Mesenchymal stem cell (in vitro differentiated cells and primary cell): Measurements from ENCODE around the gene ZMAT5.

Experiments used
- DNase-seq: peaks from one replicate; pipeline ENCODE4 v3.0.0-alpha.2; 2013
- H2AFZ ChIP-seq: one replicate; pipeline ENCODE4 v1.6.1; 2013; ENCODE audit warnings: low read depth, mild to moderate bottlenecking, control low read depth, inconsistent platforms, low read length, moderate library complexity
- H2AK5ac ChIP-seq: 2 replicates; pipeline ENCODE4 v1.6.1; 2013; ENCODE audit warnings: low read length, moderate library complexity, mild to moderate bottlenecking, inconsistent platforms; ENCODE audit not compliant: severe bottlenecking
- H2BK120ac ChIP-seq: one replicate; pipeline ENCODE4 v1.6.1; 2013; ENCODE audit warnings: low read depth, mild to moderate bottlenecking, inconsistent platforms, low read length, moderate library complexity
- H2BK12ac ChIP-seq, 2 experiments: one replicate each; pipeline ENCODE4 v1.6.1; 2013; ENCODE audit warnings: inconsistent platforms in 2 of 2, low read length in 2 of 2, mild to moderate bottlenecking in 2 of 2, moderate library complexity in 2 of 2, control low read depth in 1 of 2
- H2BK15ac ChIP-seq: one replicate; pipeline ENCODE4 v1.6.1; 2013; ENCODE audit warnings: mild to moderate bottlenecking, low read depth, inconsistent platforms; ENCODE audit not compliant: poor library complexity, severe bottlenecking
- H2BK5ac ChIP-seq: 2 replicates; pipeline ENCODE4 v1.6.1; 2013; ENCODE audit warnings: low read depth, mild to moderate bottlenecking, low read length, control low read depth, inconsistent platforms; ENCODE audit not compliant: poor library complexity, severe bottlenecking
- H3K14ac ChIP-seq, 2 experiments: one replicate each; pipeline ENCODE4 v1.6.1; 2013; ENCODE audit warnings: inconsistent platforms in 2 of 2, low read length in 2 of 2, control low read depth in 1 of 2, mild to moderate bottlenecking in 1 of 2, moderate library complexity in 1 of 2
- H3K18ac ChIP-seq, 2 experiments: one replicate each; pipeline ENCODE4 v1.6.1; 2013; ENCODE audit warnings: inconsistent platforms in 2 of 2, low read length in 2 of 2, control low read depth in 1 of 2, low read depth in 1 of 2, mild to moderate bottlenecking in 1 of 2
- H3K23ac ChIP-seq, 2 experiments: one replicate each; pipeline ENCODE4 v1.6.1; 2013; ENCODE audit warnings: inconsistent platforms in 2 of 2, low read length in 2 of 2, mild to moderate bottlenecking in 2 of 2, moderate library complexity in 2 of 2, control low read depth in 1 of 2
- H3K27ac ChIP-seq: 2 replicates; pipeline ENCODE4 v1.5.1; 2013; ENCODE audit warnings: mild to moderate bottlenecking, moderate library complexity, low read length, control low read depth, inconsistent platforms; ENCODE audit not compliant: poor library complexity, severe bottlenecking
- H3K27me3 ChIP-seq, 2 experiments: 2 replicates each; pipeline versions ENCODE4 v1.6.1 to v1.7.0; 2013; ENCODE audit warnings: low read length in 2 of 2, mild to moderate bottlenecking in 2 of 2, moderate library complexity in 2 of 2, control low read depth in 1 of 2, inconsistent platforms in 1 of 2; ENCODE audit not compliant: control insufficient read depth in 1 of 2, insufficient read depth in 1 of 2
- H3K36me3 ChIP-seq, 2 experiments: 2 replicates each; pipeline versions ENCODE4 v1.6.1 to v1.7.0; 2013; ENCODE audit warnings: low read length in 2 of 2, control low read depth in 1 of 2, inconsistent platforms in 1 of 2, low read depth in 1 of 2, mild to moderate bottlenecking in 1 of 2; ENCODE audit not compliant: insufficient read depth in 2 of 2, control insufficient read depth in 1 of 2
- H3K4ac ChIP-seq, 2 experiments: one replicate each; pipeline ENCODE4 v1.6.1; 2013; ENCODE audit warnings: inconsistent platforms in 2 of 2, low read length in 2 of 2, mild to moderate bottlenecking in 2 of 2, moderate library complexity in 2 of 2, control low read depth in 1 of 2, low read depth in 1 of 2
- H3K4me1 ChIP-seq: 2 replicates; pipeline ENCODE4 v1.6.1; 2013; ENCODE audit warnings: low read depth, low read length, control low read depth; ENCODE audit not compliant: control insufficient read depth, insufficient read depth
- H3K4me2 ChIP-seq: 2 replicates; pipeline ENCODE4 v1.6.1; 2013; ENCODE audit warnings: low read length, mild to moderate bottlenecking, inconsistent platforms; ENCODE audit not compliant: poor library complexity, severe bottlenecking
- H3K4me3 ChIP-seq, 2 experiments: 2 replicates each; pipeline versions ENCODE4 v1.5.1 to v1.7.0; 2013; ENCODE audit warnings: low read length in 2 of 2, mild to moderate bottlenecking in 2 of 2, control low read depth in 1 of 2, low read depth in 1 of 2; ENCODE audit not compliant: insufficient read depth in 1 of 2
- H3K79me1 ChIP-seq: replicated peaks from 2 replicates; pipeline ENCODE4 v1.6.1; 2013; ENCODE audit warnings: mild to moderate bottlenecking, control low read depth, low read length, inconsistent platforms; ENCODE audit not compliant: poor library complexity, severe bottlenecking
- H3K9ac ChIP-seq: 2 replicates; pipeline ENCODE4 v1.7.0; 2013; ENCODE audit warnings: mild to moderate bottlenecking, low read length, moderate library complexity
- H3K9me3 ChIP-seq: 2 replicates; pipeline ENCODE4 v1.7.0; 2013; ENCODE audit warnings: mild to moderate bottlenecking, low read length; ENCODE audit not compliant: control insufficient read depth
- H4K8ac ChIP-seq: one replicate; pipeline ENCODE4 v1.6.1; 2013; ENCODE audit warnings: inconsistent platforms, mild to moderate bottlenecking, low read length, moderate library complexity
- H4K91ac ChIP-seq: one replicate; pipeline ENCODE4 v1.6.1; 2013; ENCODE audit warnings: mild to moderate bottlenecking, low read length, inconsistent platforms
- whole genome bisulfite sequencing: methylation state at CpG from one replicate; pipeline ENCODE4 v1.1.7; 2013; ENCODE audit warnings: mixed read lengths; 5-methylcytosine and 5-hydroxymethylcytosine counted together

ZMAT5 gene

GRCh38 chr22:29722587-29722986, 44.2 kb downstream of the ZMAT5 start:
- Histone ChIP-seq H4K91ac (no peak overlapping the region), H3K79me1 (no peaks in the 10 kb centered on the region), H2AK5ac (no peak overlapping the region), H2BK120ac (no peak overlapping the region), H3K9me3 (no peaks in the 10 kb centered on the region), H3K18ac (no peak overlapping the region), H3K4me1 (peaks cover 22% of the 10 kb centered on the region), H2BK5ac (no peak overlapping the region), H3K4ac (no peak overlapping the region), H3K4me2 (no peak overlapping the region), H3K4me3 (no peak overlapping the region), H3K27ac (no peak overlapping the region), H4K8ac (no peak overlapping the region), H3K27me3 (peaks cover 77 to 86% of the 10 kb centered on the region in 2 experiments), H2AFZ (no peak overlapping the region), H3K9ac (no peak overlapping the region), H2BK15ac (no peak overlapping the region), H3K14ac (no peak overlapping the region), H3K23ac (no peak overlapping the region), H3K36me3 (no peaks in the 10 kb centered on the region), H2BK12ac (no peak overlapping the region)
- WGBS: 82% methylated on average over 16 of the region's 16 CpGs
- no peak for DNase-seq

DNA sequence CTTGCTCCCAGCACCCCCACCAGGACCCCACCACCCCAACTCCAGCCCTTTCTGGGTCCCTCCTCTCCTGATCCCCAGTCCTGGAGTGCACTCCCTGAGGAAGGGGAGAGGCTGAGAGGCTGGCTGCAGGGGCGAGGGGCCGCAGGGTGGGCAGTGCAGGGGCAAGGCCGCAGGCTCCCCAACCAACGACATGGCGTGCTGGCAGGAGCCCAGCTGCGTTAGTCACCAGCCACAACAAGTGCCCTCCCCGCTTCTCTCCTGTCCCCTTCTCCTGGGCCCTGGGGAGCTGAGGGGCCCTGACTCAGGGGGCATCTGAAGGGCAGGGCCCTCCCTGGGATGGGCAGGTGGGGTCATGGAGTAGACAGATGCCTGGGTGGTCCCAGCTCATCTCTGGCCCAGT, 44.7 kb downstream of the ZMAT5 start:
- Histone ChIP-seq H4K8ac (no peak overlapping the region), H2AK5ac (no peak overlapping the region), H3K4me2 (no peak overlapping the region), H3K9me3 (no peaks in the 10 kb centered on the region), H3K79me1 (no peaks in the 10 kb centered on the region), H3K18ac (no peak overlapping the region), H3K14ac (no peak overlapping the region), H3K27ac (no peak overlapping the region), H3K36me3 (no peaks in the 10 kb centered on the region), H3K23ac (no peak overlapping the region), H3K4me3 (no peak overlapping the region), H3K27me3 (peaks cover 77 to 90% of the 10 kb centered on the region in 2 experiments), H3K4ac (no peak overlapping the region), H2BK120ac (no peak overlapping the region), H2AFZ (no peak overlapping the region), H2BK12ac (no peak overlapping the region), H3K4me1 (peaks cover 22% of the 10 kb centered on the region), H2BK5ac (no peak overlapping the region), H3K9ac (no peak overlapping the region), H2BK15ac (no peak overlapping the region), H4K91ac (no peak overlapping the region)
- DNase-seq: no peak
- 73% methylated on average over 7 of the region's 7 CpGs for WGBS

DNA sequence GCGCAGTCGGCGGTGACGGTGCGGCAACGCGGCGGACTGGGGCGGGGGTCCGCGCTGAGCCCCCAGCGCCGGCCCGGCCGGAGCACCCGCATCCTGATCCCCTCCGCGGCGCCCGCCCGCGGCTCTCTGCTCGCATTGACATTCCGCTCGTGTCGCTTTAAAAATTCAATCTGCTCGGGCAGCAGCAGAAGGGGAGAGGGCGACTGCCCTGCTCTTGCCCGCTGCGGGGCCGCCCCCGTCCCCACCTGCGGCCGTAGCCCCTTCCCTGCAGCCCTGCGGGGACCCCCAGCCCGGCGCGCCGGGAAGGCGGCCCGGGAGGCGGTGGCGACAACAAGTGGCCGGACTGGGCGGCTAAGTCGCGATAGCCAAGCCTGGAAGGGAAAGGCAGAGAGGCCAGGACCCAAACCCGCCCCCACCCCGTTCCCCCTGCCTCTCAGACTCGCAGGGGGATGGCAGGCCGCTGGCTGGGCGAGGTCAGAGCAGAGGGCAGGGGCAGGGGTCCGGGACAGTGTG, 45.9 kb downstream of the ZMAT5 start:
- no peak overlapping the region for H4K91ac ChIP-seq
- H3K27ac ChIP-seq: no peak overlapping the region
- peaks cover 71 to 92% of the 10 kb centered on the region in 2 experiments for H3K27me3 ChIP-seq
- no peaks in the 10 kb centered on the region for H3K79me1 ChIP-seq
- 9% methylated on average over 20 of the region's 53 CpGs for WGBS
- DNase-seq: no peak
- H3K9ac ChIP-seq: no peak overlapping the region
- H3K9me3 ChIP-seq: no peaks in the 10 kb centered on the region
- no peak overlapping the region for H3K18ac ChIP-seq
- no peak overlapping the region for H3K4ac ChIP-seq
- H2BK120ac ChIP-seq: no peak overlapping the region
- H3K36me3 ChIP-seq: no peaks in the 10 kb centered on the region
- H2BK15ac ChIP-seq: no peak overlapping the region
- H2BK12ac ChIP-seq: no peak overlapping the region
- no peak overlapping the region for H2AFZ ChIP-seq
- no peak overlapping the region for H3K14ac ChIP-seq
- no peak overlapping the region for H2AK5ac ChIP-seq
- H3K4me2 ChIP-seq: peak overlapping the region; percentile 56
- no peak overlapping the region for H4K8ac ChIP-seq
- H3K23ac ChIP-seq: peak overlapping the region in 1 of 2 experiments; percentile 72
- peak overlapping the region in 1 of 2 experiments; percentile 15 for H3K4me3 ChIP-seq
- peaks cover 18% of the 10 kb centered on the region for H3K4me1 ChIP-seq
- H2BK5ac ChIP-seq: no peak overlapping the region

DNA sequence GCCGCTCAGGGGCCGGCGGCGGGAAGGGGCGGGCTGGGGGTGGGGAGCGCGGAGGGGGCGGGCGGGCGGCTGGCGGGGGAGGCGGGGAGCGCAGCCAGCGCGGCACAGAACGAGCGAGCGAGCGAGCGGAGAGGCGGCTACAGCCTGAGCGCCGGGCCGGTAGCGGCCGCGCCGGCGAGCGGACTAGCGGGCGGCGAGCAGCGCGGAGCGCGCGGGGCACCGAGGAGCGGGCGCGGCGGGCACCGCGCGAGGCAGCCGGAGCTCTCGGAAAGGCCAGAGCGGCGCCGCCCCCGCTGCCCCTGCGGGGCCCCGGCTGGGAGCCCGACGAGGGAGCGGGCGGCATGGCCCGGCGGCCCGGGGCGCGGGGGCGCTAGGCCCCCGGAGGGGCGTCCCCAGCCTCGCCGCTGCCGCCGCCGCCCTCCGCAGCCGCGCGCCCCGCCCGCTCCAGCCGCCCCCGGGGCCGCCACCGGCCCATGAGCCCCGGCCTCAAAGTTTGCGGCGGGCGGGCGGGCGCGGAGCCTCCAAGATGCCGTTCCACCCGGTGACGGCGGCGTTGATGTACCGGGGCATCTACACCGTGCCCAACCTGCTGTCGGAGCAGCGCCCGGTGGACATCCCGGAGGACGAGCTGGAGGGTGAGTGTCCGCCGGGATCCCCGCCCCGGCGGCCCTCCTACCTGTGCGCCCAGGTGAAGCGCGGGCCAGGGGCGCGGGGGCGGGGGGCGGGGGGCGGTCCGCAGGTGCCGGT, 46.7 kb downstream of the ZMAT5 start, which contains the start of gene CABP7:
Gene CABP7, plus strand, starts transcription at position 105 of the 747 bp plus-strand sequence. Its CDS starts 422 bp downstream, at position 527.
- Histone ChIP-seq H3K9ac (no peak within 1 kb of the TSS), H2BK120ac (no peak within 1 kb of the TSS), H3K9me3 (no peaks in the 10 kb centered on the region), H3K4me3 (peak within 1 kb of the TSS in 1 of 2 experiments; percentile 15), H3K36me3 (no peaks in the 10 kb centered on the region), H3K27me3 (peaks cover 71 to 92% of the 10 kb centered on the region in 2 experiments), H3K14ac (no peak within 1 kb of the TSS), H2AK5ac (no peak within 1 kb of the TSS), H2AFZ (no peak within 1 kb of the TSS), H3K79me1 (no peaks in the 10 kb centered on the region), H2BK5ac (no peak within 1 kb of the TSS), H3K27ac (no peak within 1 kb of the TSS), H3K4me2 (peak within 1 kb of the TSS; percentile 59), H3K4ac (no peak within 1 kb of the TSS), H2BK12ac (no peak within 1 kb of the TSS), H3K18ac (no peak within 1 kb of the TSS), H3K4me1 (peaks cover 18% of the 10 kb centered on the region), H3K23ac (peak within 1 kb of the TSS in 1 of 2 experiments; percentile 72), H4K8ac (no peak within 1 kb of the TSS), H2BK15ac (no peak within 1 kb of the TSS), H4K91ac (no peak within 1 kb of the TSS)
- no peak for DNase-seq
- WGBS: 3% methylated on average over 23 of the region's 115 CpGs
